Dendritic cell treated with granulocyte-macrophage colony-stimulating factor and Interleukin-4, amounts not matched to agents 40 ng/mL and 50 ng/mL, for 4 days (primary cell): ENCODE measurements around the gene TBCEL.

ENCODE experiments used
- H3K27ac Mint-ChIP-seq: one replicate; pipeline ENCODE4 v1.8.0; 2022; ENCODE audit warnings: mild to moderate bottlenecking, mixed read lengths
- H3K27me3 Mint-ChIP-seq: one replicate; pipeline ENCODE4 v1.8.0; 2022; ENCODE audit warnings: mild to moderate bottlenecking, mixed read lengths
- H3K36me3 Mint-ChIP-seq: one replicate; pipeline ENCODE4 v1.8.0; 2022; ENCODE audit warnings: low read depth, mixed read lengths
- H3K4me1 Mint-ChIP-seq: one replicate; pipeline ENCODE4 v1.8.0; 2022; ENCODE audit warnings: low read depth, mixed read lengths
- H3K4me3 Mint-ChIP-seq: one replicate; pipeline ENCODE4 v1.8.0; 2022; ENCODE audit warnings: mild to moderate bottlenecking, moderate library complexity, mixed read lengths
- H3K9me3 Mint-ChIP-seq: one replicate; pipeline ENCODE4 v1.8.0; 2022; ENCODE audit warnings: mixed read lengths
- intact Hi-C: fragments of 100-400 bp; cut with micrococcal nuclease; formaldehyde crosslinking; loops from one replicate; pipeline ENCODE4 v1.15.0; 2022

TBCEL gene

GRCh38 chr11:121037016-121037415 lies 13.1 kb downstream of the TBCEL start:
- no peaks in the 10 kb centered on the region for H3K27me3 Mint-ChIP-seq
- H3K4me1 Mint-ChIP-seq, result no peaks in the 10 kb centered on the region
- H3K36me3 Mint-ChIP-seq, result no peaks in the 10 kb centered on the region
- H3K27ac Mint-ChIP-seq, result no peak overlapping the region
- intact Hi-C loops, result no loop called here
- no peak overlapping the region for H3K4me3 Mint-ChIP-seq
- no peaks in the 10 kb centered on the region for H3K9me3 Mint-ChIP-seq

GRCh38 chr11:121038648-121039409 lies 14.9 kb downstream of the TBCEL start:
- Mint-ChIP-seq H3K27ac (no peak overlapping the region), H3K27me3 (no peaks in the 10 kb centered on the region), H3K36me3 (no peaks in the 10 kb centered on the region), H3K9me3 (no peaks in the 10 kb centered on the region), H3K4me3 (no peak overlapping the region), H3K4me1 (no peaks in the 10 kb centered on the region)
- intact Hi-C loops, result no loop called here

GRCh38 chr11:121039971-121040613 lies 16.2 kb downstream of the TBCEL start:
- intact Hi-C loops, result no loop called here
- Mint-ChIP-seq H3K27ac (no peak overlapping the region), H3K4me1 (no peaks in the 10 kb centered on the region), H3K4me3 (no peak overlapping the region), H3K9me3 (no peaks in the 10 kb centered on the region), H3K27me3 (no peaks in the 10 kb centered on the region), H3K36me3 (no peaks in the 10 kb centered on the region)

GRCh38 chr11:121040614-121041002 lies 16.7 kb downstream of the TBCEL start:
- Mint-ChIP-seq H3K9me3 (no peaks in the 10 kb centered on the region), H3K36me3 (no peaks in the 10 kb centered on the region), H3K4me1 (no peaks in the 10 kb centered on the region), H3K4me3 (no peak overlapping the region), H3K27me3 (no peaks in the 10 kb centered on the region), H3K27ac (no peak overlapping the region)
- intact Hi-C loops, result no loop called here

- Mint-ChIP-seq H3K4me1 (no peaks in the 10 kb centered on the region), H3K9me3 (no peaks in the 10 kb centered on the region), H3K36me3 (peaks cover 3% of the 10 kb centered on the region), H3K27me3 (no peaks in the 10 kb centered on the region), H3K27ac (no peak overlapping the region), H3K4me3 (no peak overlapping the region)
- intact Hi-C loops, result no loop called here
Observed at GRCh38 chr11:121041072-121041471, 17.2 kb downstream of the TBCEL start.

GRCh38 chr11:121042296-121042695 lies 18.4 kb downstream of the TBCEL start:
- Mint-ChIP-seq H3K27me3 (no peaks in the 10 kb centered on the region), H3K27ac (no peak overlapping the region), H3K4me1 (no peaks in the 10 kb centered on the region), H3K36me3 (peaks cover 15% of the 10 kb centered on the region), H3K4me3 (no peak overlapping the region), H3K9me3 (no peaks in the 10 kb centered on the region)
- intact Hi-C loops, result no loop called here

GRCh38 chr11:121047926-121048325 lies 24.0 kb downstream of the TBCEL start:
- Mint-ChIP-seq H3K36me3 (peaks cover 35% of the 10 kb centered on the region), H3K4me1 (peaks cover 5% of the 10 kb centered on the region), H3K4me3 (no peak overlapping the region), H3K27ac (no peak overlapping the region), H3K9me3 (no peaks in the 10 kb centered on the region), H3K27me3 (no peaks in the 10 kb centered on the region)
- intact Hi-C loops, result no loop called here

GRCh38 chr11:121048464-121049233 lies 24.7 kb downstream of the TBCEL start:
- no peaks in the 10 kb centered on the region for H3K9me3 Mint-ChIP-seq
- H3K36me3 Mint-ChIP-seq, result peaks cover 42% of the 10 kb centered on the region
- H3K4me3 Mint-ChIP-seq, result no peak overlapping the region
- intact Hi-C loops, result no loop called here
- no peaks in the 10 kb centered on the region for H3K27me3 Mint-ChIP-seq
- no peak overlapping the region for H3K27ac Mint-ChIP-seq
- H3K4me1 Mint-ChIP-seq, result peaks cover 5% of the 10 kb centered on the region

GRCh38 chr11:121053244-121053643 lies 29.3 kb downstream of the TBCEL start:
- no peak overlapping the region for H3K27ac Mint-ChIP-seq
- no peak overlapping the region for H3K4me3 Mint-ChIP-seq
- intact Hi-C loops, result no loop called here
- H3K9me3 Mint-ChIP-seq, result no peaks in the 10 kb centered on the region
- peaks cover 48% of the 10 kb centered on the region for H3K36me3 Mint-ChIP-seq
- H3K27me3 Mint-ChIP-seq, result no peaks in the 10 kb centered on the region
- peaks cover 5% of the 10 kb centered on the region for H3K4me1 Mint-ChIP-seq

GRCh38 chr11:121054266-121054665 lies 30.4 kb downstream of the TBCEL start:
- Mint-ChIP-seq H3K4me1 (peaks cover 5% of the 10 kb centered on the region), H3K4me3 (no peak overlapping the region), H3K27me3 (no peaks in the 10 kb centered on the region), H3K27ac (no peak overlapping the region), H3K36me3 (peaks cover 40% of the 10 kb centered on the region), H3K9me3 (no peaks in the 10 kb centered on the region)
- intact Hi-C loops, result no loop called here

GRCh38 chr11:121055076-121055475 lies 31.2 kb downstream of the TBCEL start:
- Mint-ChIP-seq H3K27me3 (no peaks in the 10 kb centered on the region), H3K27ac (no peak overlapping the region), H3K36me3 (peaks cover 42% of the 10 kb centered on the region)

GRCh38 chr11:121057922-121058321 lies 34.0 kb downstream of the TBCEL start:
- intact Hi-C loops, result no loop called here
- Mint-ChIP-seq H3K27me3 (no peaks in the 10 kb centered on the region), H3K4me3 (no peak overlapping the region), H3K27ac (no peak overlapping the region), H3K9me3 (no peaks in the 10 kb centered on the region), H3K4me1 (no peaks in the 10 kb centered on the region), H3K36me3 (peaks cover 50% of the 10 kb centered on the region)

More at GRCh38 chr11:121055076-121055475, 31.2 kb downstream of the TBCEL start:
- peaks cover 5% of the 10 kb centered on the region for H3K4me1 Mint-ChIP-seq
- H3K9me3 Mint-ChIP-seq, result no peaks in the 10 kb centered on the region
- intact Hi-C loops, result no loop called here
- no peak overlapping the region for H3K4me3 Mint-ChIP-seq

GRCh38 chr11:121058941-121059340 lies 35.0 kb downstream of the TBCEL start:
- H3K36me3 Mint-ChIP-seq, result peaks cover 50% of the 10 kb centered on the region
- no peaks in the 10 kb centered on the region for H3K9me3 Mint-ChIP-seq
- no peak overlapping the region for H3K4me3 Mint-ChIP-seq
- H3K27me3 Mint-ChIP-seq, result no peaks in the 10 kb centered on the region
- intact Hi-C loops, result no loop called here
- no peak overlapping the region for H3K27ac Mint-ChIP-seq
- no peaks in the 10 kb centered on the region for H3K4me1 Mint-ChIP-seq

- Mint-ChIP-seq H3K9me3 (no peaks in the 10 kb centered on the region), H3K27me3 (no peaks in the 10 kb centered on the region), H3K36me3 (peaks cover 47% of the 10 kb centered on the region), H3K4me1 (no peaks in the 10 kb centered on the region), H3K4me3 (no peak overlapping the region), H3K27ac (no peak overlapping the region)
- intact Hi-C loops, result no loop called here
Observed at GRCh38 chr11:121059605-121060004, 35.7 kb downstream of the TBCEL start.
